Smooth muscle cell (in vitro differentiated cells): ENCODE results near the gene MXRA7. TPM values are rescaled to one million over a fixed set of nuclear protein-coding genes. Genes with fewer than 3 reads are reported as not detected.
A peak's percentile ranks its signal among the peaks of the same experiment; 100 is the strongest.
"Not testable (repeated sequence)": the region's sequence is repeated elsewhere in the genome, so short reads cannot be mapped to it uniquely, and the experiment has no call there.

Experiments used
- DNase-seq: peaks from one replicate; lab custom pipeline; 2025; ENCODE audit not compliant: unreplicated experiment; lab: John Stamatoyannopoulos, UW
- H2AFZ ChIP-seq: fragments of 200-600 bp; sonication (generic); 2 replicates; pipeline ENCODE4 v1.6.0; 2016; ENCODE audit warnings: antibody characterized with exemption, low read depth, mild to moderate bottlenecking
- H3F3A ChIP-seq: fragments of 200-600 bp; sonication (generic); 2 replicates; pipeline ENCODE4 v1.6.0; 2017; ENCODE audit warnings: antibody characterized with exemption, low read depth
- H3K27ac ChIP-seq: fragments of 200-600 bp; sonication (generic); 2 replicates; pipeline ENCODE4 v1.5.1; 2016; ENCODE audit warnings: low read depth, mild to moderate bottlenecking
- H3K27me3 ChIP-seq: fragments of 200-600 bp; sonication (generic); 2 replicates; pipeline ENCODE4 v1.6.1; 2016; ENCODE audit warnings: low read depth, mild to moderate bottlenecking
- H3K36me3 ChIP-seq: fragments of 200-600 bp; sonication (generic); 2 replicates; pipeline ENCODE4 v1.5.1; 2016; ENCODE audit warnings: low read depth
- H3K4me1 ChIP-seq: fragments of 200-600 bp; sonication (generic); 2 replicates; pipeline ENCODE4 v1.5.1; 2016; ENCODE audit warnings: low read depth
- H3K4me2 ChIP-seq: fragments of 200-600 bp; sonication (generic); 2 replicates; pipeline ENCODE4 v1.6.0; 2016; ENCODE audit warnings: mild to moderate bottlenecking
- H3K4me3 ChIP-seq: fragments of 200-600 bp; sonication (generic); 2 replicates; pipeline ENCODE4 v1.5.1; 2016; ENCODE audit warnings: mild to moderate bottlenecking
- H3K79me2 ChIP-seq: fragments of 200-600 bp; sonication (generic); 2 replicates; pipeline ENCODE4 v1.6.0; 2016; ENCODE audit warnings: low read depth, mild to moderate bottlenecking
- H3K9ac ChIP-seq: fragments of 200-600 bp; sonication (generic); 2 replicates; pipeline ENCODE4 v1.6.0; 2016; ENCODE audit warnings: low read depth
- H3K9me3 ChIP-seq: fragments of 200-600 bp; sonication (generic); replicated peaks from 2 replicates; pipeline ENCODE4 v1.5.1; 2016; ENCODE audit warnings: low read depth
- H4K20me1 ChIP-seq: fragments of 200-600 bp; sonication (generic); 2 replicates; pipeline ENCODE4 v1.6.0; 2016; ENCODE audit warnings: low read depth
- CTCF ChIP-seq: fragments of 200-600 bp; sonication (generic); IDR thresholded peaks from 2 replicates; pipeline ENCODE4 v1.5.1; 2017; ENCODE audit warnings: borderline replicate concordance, mild to moderate bottlenecking, antibody characterized with exemption; ENCODE audit not compliant: insufficient read depth, poor library complexity, severe bottlenecking
- WGBS: methylation state at CpG from one replicate; pipeline ENCODE4 v1.1.7; 2016; ENCODE audit warnings: low lambda C conversion rate; 5-methylcytosine and 5-hydroxymethylcytosine counted together
- polyA plus RNA-seq: library from polyadenylated mRNA; unstranded; fragments of >200 nt; fragmentation: Nextera tagmentation; extraction: Ambion mirVana; gene quantifications from 2 replicates; pipeline ENCODE4 v1.2.1, GENCODE V29; 2016
- total RNA-seq: library from RNA; depleted of rRNA; stranded (reverse); fragments of >200 nt; gene quantifications from 2 replicates; pipeline ENCODE4 v1.2.3, GENCODE V29; 2014

Gene MXRA7
- total and polyA plus RNA-seq, 2 experiments from 2014 or later: 134 to 158 TPM

- peaks cover 6% of the 10 kb centered on the region for H3F3A ChIP-seq
- H3K36me3 ChIP-seq: no peaks in the 10 kb centered on the region
- H3K27me3 ChIP-seq: no peaks in the 10 kb centered on the region
- H3K4me1 ChIP-seq: peaks cover 7% of the 10 kb centered on the region
- no peak overlapping the region for H3K9ac ChIP-seq
- H3K9me3 ChIP-seq: no peaks in the 10 kb centered on the region
- H4K20me1 ChIP-seq: no peaks in the 10 kb centered on the region
- no peak overlapping the region for H3K4me3 ChIP-seq
- TF ChIP-seq CTCF: no peak
- WGBS: 89% methylated on average over 10 of the region's 10 CpGs
- H2AFZ ChIP-seq: no peak overlapping the region
- no peak for DNase-seq
- no peaks in the 10 kb centered on the region for H3K79me2 ChIP-seq
- no peak overlapping the region for H3K4me2 ChIP-seq
- no peak overlapping the region for H3K27ac ChIP-seq
These were observed 72.5 kb downstream of the MXRA7 start for GRCh38 chr17:76638263-76638662.

GRCh38 chr17:76636486-76637206 lies 74.1 kb downstream of the MXRA7 start:
- H3F3A ChIP-seq, H2AFZ ChIP-seq, H3K4me1 ChIP-seq, H3K36me3 ChIP-seq, H4K20me1 ChIP-seq, H3K27me3 ChIP-seq, H3K79me2 ChIP-seq, H3K4me3 ChIP-seq, H3K9me3 ChIP-seq, DNase-seq, H3K9ac ChIP-seq: not testable (repeated sequence)
- Histone ChIP-seq H3K27ac (peak overlapping the region; percentile 87), H3K4me2 (peak overlapping the region; percentile 46)
- WGBS: 83% methylated on average over 21 of the region's 27 CpGs

- H4K20me1 ChIP-seq: no peaks in the 10 kb centered on the region
- H3K9me3 ChIP-seq: no peaks in the 10 kb centered on the region
- H3K36me3 ChIP-seq: no peaks in the 10 kb centered on the region
- peak overlapping the region; percentile 27 for H3K9ac ChIP-seq
- no peaks in the 10 kb centered on the region for H3K79me2 ChIP-seq
- peak overlapping the region; percentile 46 for H3K4me2 ChIP-seq
- H2AFZ ChIP-seq: no peak overlapping the region
- peaks cover 6% of the 10 kb centered on the region for H3F3A ChIP-seq
- H3K4me1 ChIP-seq: peaks cover 7% of the 10 kb centered on the region
- H3K27me3 ChIP-seq: no peaks in the 10 kb centered on the region
- H3K27ac ChIP-seq: peak overlapping the region; percentile 87
- no peak overlapping the region for H3K4me3 ChIP-seq
- no peak for DNase-seq
- 33% methylated on average over 8 of the region's 8 CpGs for WGBS
- no peak for TF ChIP-seq CTCF
These were observed 75.0 kb downstream of the MXRA7 start for GRCh38 chr17:76635659-76636360.

- Histone ChIP-seq H3F3A (peaks cover 6% of the 10 kb centered on the region), H2AFZ (no peak overlapping the region), H3K79me2 (no peaks in the 10 kb centered on the region), H3K4me1 (peaks cover 7% of the 10 kb centered on the region), H3K9me3 (no peaks in the 10 kb centered on the region), H3K4me3 (no peak overlapping the region), H3K9ac (peak overlapping the region; percentile 27), H3K27ac (peak overlapping the region; percentile 87), H4K20me1 (no peaks in the 10 kb centered on the region), H3K4me2 (peak overlapping the region; percentile 46), H3K36me3 (no peaks in the 10 kb centered on the region), H3K27me3 (no peaks in the 10 kb centered on the region)
- TF ChIP-seq CTCF: no peak
- WGBS: 37% methylated on average over 5 of the region's 5 CpGs
- no peak for DNase-seq
These were observed 75.7 kb downstream of the MXRA7 start for GRCh38 chr17:76635039-76635438.
